GM08714 (cell line): Measurements from ENCODE around the gene PSORS1C1.
"Not testable (repeated sequence)": the region's sequence is repeated elsewhere in the genome, so short reads cannot be mapped to it uniquely, and the experiment has no call there.

Experiments
- H3K4me3 ChIP-seq: fragments of 200-500 bp; sonication (Bioruptor generic); 2 replicates; pipeline ENCODE4 v1.5.1; 2014; ENCODE audit warnings: mild to moderate bottlenecking, low read length, inconsistent platforms
- ZNF274 ChIP-seq: IDR thresholded peaks from 2 replicates; pipeline ENCODE4 v1.6.1; 2012; ENCODE audit warnings: mild to moderate bottlenecking, low read depth, low read length

PSORS1C1 gene

GRCh38 chr6:31179896-31180295 is 65.3 kb downstream of the PSORS1C1 start:
- TF ChIP-seq ZNF274 = no peak
- H3K4me3 ChIP-seq = peak overlapping the region; percentile 69; the same call in 1 of the 2 replicates

GRCh38 chr6:31180500-31180899 is 65.9 kb downstream of the PSORS1C1 start:
- H3K4me3 ChIP-seq = peak overlapping the region; percentile 69; the same call in 1 of the 2 replicates
- no peak for TF ChIP-seq ZNF274

DNA sequence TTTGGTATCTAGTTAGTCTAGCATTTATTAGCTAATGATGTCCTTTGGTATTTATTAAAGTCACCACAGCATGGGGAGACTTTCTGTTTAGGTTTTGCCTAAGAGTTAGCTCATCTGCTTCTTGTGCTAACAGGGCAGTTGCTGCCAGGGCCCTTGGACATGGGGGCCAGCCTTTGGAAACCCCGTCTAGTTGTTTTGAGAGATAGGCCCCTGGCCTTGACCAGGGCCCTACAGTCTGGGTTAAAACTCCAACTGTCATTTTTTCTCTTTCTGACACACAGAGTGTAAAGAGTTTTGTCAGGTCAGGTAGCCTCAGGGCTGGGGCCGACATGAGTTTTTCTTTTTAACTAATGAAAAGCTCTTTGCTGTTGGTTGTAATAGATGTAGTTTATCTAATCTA is 68.7 kb downstream of the PSORS1C1 start:
- H3K4me3 ChIP-seq = not testable (repeated sequence)

GRCh38 chr6:31183859-31184258 is 69.3 kb downstream of the PSORS1C1 start:
- not testable (repeated sequence) for H3K4me3 ChIP-seq

DNA sequence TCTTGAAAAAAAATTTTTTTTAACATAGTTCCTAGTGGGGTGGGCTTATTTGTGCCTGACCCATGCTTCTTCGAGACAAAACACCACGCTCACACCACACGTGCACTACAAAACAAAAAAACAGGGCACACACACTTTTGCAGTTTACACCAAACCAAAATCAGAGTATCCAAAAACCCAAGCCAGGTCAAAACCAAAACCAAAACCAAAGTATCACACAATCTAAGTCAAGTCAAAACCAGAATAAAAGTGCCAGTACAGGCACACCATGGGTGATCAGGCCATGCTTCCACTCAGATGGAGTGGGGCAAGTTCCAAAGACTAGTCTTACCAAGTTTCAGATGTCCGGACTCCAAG is 71.1 kb downstream of the PSORS1C1 start:
- H3K4me3 ChIP-seq = peak overlapping the region; percentile 58

DNA sequence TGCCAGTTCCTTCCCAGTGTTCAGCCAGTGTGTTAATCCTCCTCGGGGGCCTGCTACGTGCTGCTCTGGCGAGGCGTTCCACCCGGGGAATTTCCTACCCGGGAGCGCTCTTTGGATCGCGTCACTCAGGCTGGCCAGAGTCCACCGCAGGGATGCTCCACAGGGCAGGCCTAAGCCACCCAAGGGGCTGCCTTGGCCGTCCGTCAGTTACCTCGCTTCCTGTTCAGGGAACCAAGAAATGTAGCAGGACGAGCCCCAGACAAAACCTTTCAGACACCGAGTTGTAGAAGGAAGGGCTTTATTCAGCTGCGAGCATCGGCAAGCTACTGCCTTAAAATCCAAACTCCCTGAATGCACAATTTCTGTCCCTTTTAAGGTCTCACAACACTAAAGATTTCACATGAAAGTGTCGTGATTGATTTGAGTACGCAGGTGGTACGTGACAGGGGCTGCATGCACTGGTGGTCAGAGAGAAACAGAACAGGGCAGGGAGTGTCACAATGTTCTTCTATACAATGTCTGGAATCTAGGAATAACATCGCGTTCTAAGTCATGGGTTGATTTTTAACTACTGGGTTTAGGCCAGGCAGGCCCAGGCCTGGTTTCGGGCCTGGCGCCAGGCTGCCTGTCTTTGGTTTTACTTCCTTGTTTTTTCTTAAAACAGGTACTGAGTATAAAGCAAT is 71.6 kb downstream of the PSORS1C1 start:
- peak overlapping the region; percentile 58; the same call in 1 of the 2 replicates for H3K4me3 ChIP-seq
- TF ChIP-seq ZNF274 = no peak

- TF ChIP-seq ZNF274 = no peak
- H3K4me3 ChIP-seq = no peak overlapping the region
These were observed 73.2 kb downstream of the PSORS1C1 start for GRCh38 chr6:31187780-31188194.

GRCh38 chr6:31189223-31189622 is 74.6 kb downstream of the PSORS1C1 start:
- H3K4me3 ChIP-seq = not testable (repeated sequence)
